HUES64 (cell line): ENCODE measurements around the gene ATP11C.

Experiments used
- H3K27ac ChIP-seq: 2 replicates; pipeline ENCODE4 v1.7.0; 2013; ENCODE audit warnings: low read depth, low read length, inconsistent platforms
- H3K27me3 ChIP-seq: 2 replicates; pipeline ENCODE4 v1.6.1; 2013; ENCODE audit warnings: mild to moderate bottlenecking, low read length; ENCODE audit not compliant: insufficient read depth
- H3K36me3 ChIP-seq: 2 replicates; pipeline ENCODE4 v1.6.1; 2013; ENCODE audit warnings: mild to moderate bottlenecking, low read length; ENCODE audit not compliant: insufficient read depth
- H3K4me1 ChIP-seq: 2 replicates; pipeline ENCODE4 v1.6.1; 2013; ENCODE audit warnings: mild to moderate bottlenecking, low read length, moderate library complexity; ENCODE audit not compliant: insufficient read depth
- H3K4me3 ChIP-seq: 2 replicates; pipeline ENCODE4 v1.5.1; 2013; ENCODE audit warnings: mild to moderate bottlenecking, low read length, moderate library complexity
- H3K9ac ChIP-seq: 2 replicates; pipeline ENCODE4 v1.6.1; 2013; ENCODE audit warnings: mild to moderate bottlenecking, low read depth, low read length
- H3K9me3 ChIP-seq: 2 replicates; pipeline ENCODE4 v1.6.1; 2013; ENCODE audit warnings: low read depth, low read length; ENCODE audit not compliant: insufficient read depth
- WGBS: fragments of 150-250, 120-280 bp; methylation state at CpG from one replicate; pipeline ENCODE4 v1.1.7; 2013; ENCODE audit warnings: missing lambda C conversion rate; 5-methylcytosine and 5-hydroxymethylcytosine counted together

ATP11C gene

GRCh38 chrX:139826065-139827044 lies 106.5 kb downstream of the ATP11C start:
- Histone ChIP-seq H3K27me3 (no peaks in the 10 kb centered on the region), H3K9ac (no peak overlapping the region), H3K36me3 (no peaks in the 10 kb centered on the region), H3K27ac (no peak overlapping the region), H3K9me3 (no peaks in the 10 kb centered on the region), H3K4me1 (peaks cover 54% of the 10 kb centered on the region), H3K4me3 (no peak overlapping the region)
- 71% methylated on average over 6 of the region's 8 CpGs for WGBS

GRCh38 chrX:139825618-139826017 lies 107.2 kb downstream of the ATP11C start:
- Histone ChIP-seq H3K4me3 (no peak overlapping the region), H3K9me3 (no peaks in the 10 kb centered on the region), H3K9ac (no peak overlapping the region), H3K27ac (no peak overlapping the region), H3K27me3 (no peaks in the 10 kb centered on the region), H3K4me1 (peaks cover 47% of the 10 kb centered on the region), H3K36me3 (no peaks in the 10 kb centered on the region)
- 93% methylated on average over 3 of the region's 3 CpGs for WGBS

- WGBS: 100% methylated on average over 2 of the region's 6 CpGs
- Histone ChIP-seq H3K27ac (no peak overlapping the region), H3K27me3 (no peaks in the 10 kb centered on the region), H3K36me3 (no peaks in the 10 kb centered on the region), H3K9me3 (no peaks in the 10 kb centered on the region), H3K4me3 (no peak overlapping the region), H3K9ac (no peak overlapping the region), H3K4me1 (peaks cover 30% of the 10 kb centered on the region)
Observed at GRCh38 chrX:139823806-139824205, 109.0 kb downstream of the ATP11C start.

GRCh38 chrX:139820358-139820984 lies 112.4 kb downstream of the ATP11C start:
- H3K27me3 ChIP-seq: no peaks in the 10 kb centered on the region
- H3K36me3 ChIP-seq: peaks cover 3% of the 10 kb centered on the region; the same call in 1 of the 2 replicates
- H3K4me3 ChIP-seq: no peak overlapping the region
- peaks cover 7% of the 10 kb centered on the region for H3K4me1 ChIP-seq
- 95% methylated on average over 6 of the region's 7 CpGs for WGBS
- no peak overlapping the region for H3K9ac ChIP-seq
- H3K9me3 ChIP-seq: no peaks in the 10 kb centered on the region
- H3K27ac ChIP-seq: no peak overlapping the region

- Histone ChIP-seq H3K36me3 (peaks cover 21% of the 10 kb centered on the region; the same call in 1 of the 2 replicates), H3K4me3 (no peak overlapping the region), H3K9ac (no peak overlapping the region), H3K27me3 (no peaks in the 10 kb centered on the region), H3K9me3 (no peaks in the 10 kb centered on the region), H3K4me1 (no peaks in the 10 kb centered on the region), H3K27ac (no peak overlapping the region)
- whole genome bisulfite sequencing: 85% methylated on average over 2 of the region's 2 CpGs
Observed at GRCh38 chrX:139816204-139816603, 116.6 kb downstream of the ATP11C start.

GRCh38 chrX:139815771-139816170 lies 117.1 kb downstream of the ATP11C start:
- 100% methylated on average over 1 of the region's 1 CpG for WGBS
- no peaks in the 10 kb centered on the region for H3K4me1 ChIP-seq

GRCh38 chrX:139811942-139812629 lies 120.8 kb downstream of the ATP11C start:
- Histone ChIP-seq H3K9me3 (no peaks in the 10 kb centered on the region), H3K4me3 (no peak overlapping the region), H3K27ac (no peak overlapping the region), H3K27me3 (no peaks in the 10 kb centered on the region), H3K36me3 (peaks cover 24% of the 10 kb centered on the region; the same call in 1 of the 2 replicates), H3K9ac (no peak overlapping the region), H3K4me1 (no peaks in the 10 kb centered on the region)
- 86% methylated on average over 6 of the region's 6 CpGs for WGBS

More at GRCh38 chrX:139815771-139816170, 117.1 kb downstream of the ATP11C start:
- Histone ChIP-seq H3K9me3 (no peaks in the 10 kb centered on the region), H3K36me3 (peaks cover 21% of the 10 kb centered on the region; the same call in 1 of the 2 replicates), H3K4me3 (no peak overlapping the region), H3K27me3 (no peaks in the 10 kb centered on the region), H3K9ac (no peak overlapping the region), H3K27ac (no peak overlapping the region)

GRCh38 chrX:139804482-139804881 lies 128.4 kb downstream of the ATP11C start:
- WGBS: 90% methylated on average over 1 of the region's 1 CpG
- peaks cover 44% of the 10 kb centered on the region for H3K36me3 ChIP-seq
- H3K9me3 ChIP-seq: no peaks in the 10 kb centered on the region
- no peaks in the 10 kb centered on the region for H3K4me1 ChIP-seq
- H3K27me3 ChIP-seq: no peaks in the 10 kb centered on the region
- no peak overlapping the region for H3K27ac ChIP-seq
- no peak overlapping the region for H3K4me3 ChIP-seq
- no peak overlapping the region for H3K9ac ChIP-seq

- Histone ChIP-seq H3K9ac (no peak overlapping the region), H3K4me1 (no peaks in the 10 kb centered on the region), H3K4me3 (no peak overlapping the region), H3K9me3 (no peaks in the 10 kb centered on the region), H3K27me3 (no peaks in the 10 kb centered on the region), H3K27ac (no peak overlapping the region), H3K36me3 (peaks cover 41% of the 10 kb centered on the region)
- WGBS: 59% methylated on average over 2 of the region's 2 CpGs
Observed at GRCh38 chrX:139803224-139803623, 129.6 kb downstream of the ATP11C start.

GRCh38 chrX:139802048-139802447 lies 130.8 kb downstream of the ATP11C start:
- H3K27me3 ChIP-seq: no peaks in the 10 kb centered on the region
- H3K9me3 ChIP-seq: no peaks in the 10 kb centered on the region
- peaks cover 52% of the 10 kb centered on the region for H3K36me3 ChIP-seq
- H3K4me1 ChIP-seq: no peaks in the 10 kb centered on the region
- no peak overlapping the region for H3K4me3 ChIP-seq
- H3K27ac ChIP-seq: no peak overlapping the region
- 95% methylated on average over 3 of the region's 4 CpGs for WGBS
- no peak overlapping the region for H3K9ac ChIP-seq

GRCh38 chrX:139801397-139801813 lies 131.4 kb downstream of the ATP11C start:
- Histone ChIP-seq H3K27ac (no peak overlapping the region), H3K36me3 (peaks cover 55% of the 10 kb centered on the region), H3K4me3 (no peak overlapping the region), H3K9me3 (no peaks in the 10 kb centered on the region), H3K4me1 (no peaks in the 10 kb centered on the region), H3K9ac (no peak overlapping the region), H3K27me3 (no peaks in the 10 kb centered on the region)
- 100% methylated on average over 3 of the region's 3 CpGs for WGBS
